ENCODE data around the gene ABHD8.

DNA sequence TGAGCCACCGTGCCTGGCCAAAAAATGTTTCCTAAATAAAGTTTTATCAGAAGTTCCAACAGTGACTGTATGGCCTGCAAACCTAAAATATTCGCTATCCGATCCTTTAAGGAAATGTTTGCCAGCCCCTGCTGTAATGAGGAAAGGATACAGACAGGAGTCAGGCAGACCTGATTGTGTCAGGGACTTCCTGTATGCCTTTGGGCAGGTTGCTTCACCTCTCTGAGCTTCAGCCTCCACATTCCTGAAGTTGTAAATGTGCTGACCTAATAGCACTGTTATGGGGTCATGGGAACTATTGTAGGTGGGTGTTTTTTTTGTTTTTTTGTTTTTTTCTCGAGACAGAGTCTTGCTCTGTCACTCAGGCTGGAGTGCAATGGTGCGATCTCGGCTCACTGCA, 6.2 kb downstream of the ABHD8 start:
- TF ChIP-seq, protein P1, sequence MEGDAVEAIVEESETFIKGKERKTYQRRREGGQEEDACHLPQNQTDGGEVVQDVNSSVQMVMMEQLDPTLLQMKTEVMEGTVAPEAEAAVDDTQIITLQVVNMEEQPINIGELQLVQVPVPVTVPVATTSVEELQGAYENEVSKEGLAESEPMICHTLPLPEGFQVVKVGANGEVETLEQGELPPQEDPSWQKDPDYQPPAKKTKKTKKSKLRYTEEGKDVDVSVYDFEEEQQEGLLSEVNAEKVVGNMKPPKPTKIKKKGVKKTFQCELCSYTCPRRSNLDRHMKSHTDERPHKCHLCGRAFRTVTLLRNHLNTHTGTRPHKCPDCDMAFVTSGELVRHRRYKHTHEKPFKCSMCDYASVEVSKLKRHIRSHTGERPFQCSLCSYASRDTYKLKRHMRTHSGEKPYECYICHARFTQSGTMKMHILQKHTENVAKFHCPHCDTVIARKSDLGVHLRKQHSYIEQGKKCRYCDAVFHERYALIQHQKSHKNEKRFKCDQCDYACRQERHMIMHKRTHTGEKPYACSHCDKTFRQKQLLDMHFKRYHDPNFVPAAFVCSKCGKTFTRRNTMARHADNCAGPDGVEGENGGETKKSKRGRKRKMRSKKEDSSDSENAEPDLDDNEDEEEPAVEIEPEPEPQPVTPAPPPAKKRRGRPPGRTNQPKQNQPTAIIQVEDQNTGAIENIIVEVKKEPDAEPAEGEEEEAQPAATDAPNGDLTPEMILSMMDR (IDR thresholded peaks at IDR 0.05): no peak
- no peak for TF ChIP-seq EZH2 (IDR thresholded peaks at IDR 0.05)
